ENCODE results near the gene PDGFA.

PDGFA gene

DNA sequence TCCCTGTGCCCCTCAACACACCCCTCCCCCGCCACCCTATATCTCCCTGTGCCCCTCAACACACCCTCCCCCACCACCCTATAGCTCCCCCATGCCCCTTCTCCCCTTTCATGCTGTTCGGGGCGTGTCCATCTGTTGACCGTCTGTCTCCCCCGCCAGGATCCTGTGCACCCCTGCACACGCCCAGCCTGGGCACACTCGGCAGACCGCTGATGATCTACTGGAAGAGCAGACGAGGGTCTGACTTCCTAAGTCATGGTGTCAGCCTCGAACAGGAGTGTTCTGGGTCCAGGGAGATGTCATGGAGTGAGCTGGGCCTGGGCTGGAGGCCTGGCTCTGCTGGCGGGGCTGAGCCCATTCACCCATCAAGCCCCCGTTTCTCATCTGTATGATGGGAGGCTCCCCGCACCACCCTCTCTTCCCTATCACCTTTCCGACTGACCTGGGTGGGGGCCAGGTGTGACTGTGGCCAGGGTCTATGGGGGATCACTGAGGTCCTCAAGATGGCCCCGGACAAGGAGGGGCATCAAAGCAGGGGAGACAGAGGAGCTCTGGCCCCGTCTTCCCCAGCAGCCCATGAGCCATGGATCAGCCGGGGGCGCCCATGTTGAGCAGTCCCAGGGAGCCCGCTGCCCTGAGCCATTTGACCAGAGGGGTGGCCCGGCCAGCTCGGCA is 48.3 kb downstream of the PDGFA start:
- no peak for DNase-seq

- no peak for DNase-seq
Measured at GRCh38 chr7:469563-469961, 50.1 kb downstream of the PDGFA start.

DNA sequence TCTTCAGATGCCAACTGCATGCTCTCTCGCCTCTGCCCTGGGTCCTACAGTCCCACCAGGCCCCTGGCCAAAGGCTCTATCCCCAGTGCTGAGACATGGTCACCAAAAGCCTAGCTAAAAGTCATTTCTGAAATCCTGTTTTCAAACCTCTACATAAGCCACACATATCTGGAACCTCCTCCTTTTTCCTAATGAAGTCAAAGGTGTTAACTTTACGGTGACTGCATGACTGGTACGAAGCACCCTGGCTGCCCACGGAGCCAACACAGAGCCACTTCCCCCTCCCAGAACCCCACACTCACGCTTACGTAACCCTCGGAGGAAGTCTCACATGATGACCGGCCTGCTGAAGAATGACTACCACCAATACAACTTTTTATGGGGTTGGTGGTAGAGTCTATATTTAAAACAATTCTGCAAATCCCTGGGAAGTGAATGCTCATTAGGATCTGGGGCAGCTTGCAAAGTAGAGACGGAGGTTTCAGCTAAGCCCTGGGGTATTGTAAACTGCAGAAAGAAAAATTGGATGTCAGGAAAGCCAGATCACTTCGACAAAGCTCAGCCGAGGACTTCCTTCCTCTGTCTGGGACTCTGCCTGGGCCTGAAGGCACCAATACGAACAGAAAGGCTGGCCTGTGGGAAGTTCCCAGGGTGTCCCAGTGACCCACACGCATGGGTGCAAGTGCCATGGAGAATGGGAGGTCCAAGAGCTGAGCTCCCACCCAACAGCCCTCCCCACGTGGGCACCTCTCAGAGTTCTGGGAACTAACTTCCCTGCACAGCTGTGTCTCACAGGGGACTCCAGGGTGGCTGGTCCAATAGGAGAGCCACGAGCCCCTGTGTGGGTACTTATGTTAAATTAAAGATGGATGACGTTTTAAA is 50.7 kb downstream of the PDGFA start:
- DNase-seq = no peak

DNA sequence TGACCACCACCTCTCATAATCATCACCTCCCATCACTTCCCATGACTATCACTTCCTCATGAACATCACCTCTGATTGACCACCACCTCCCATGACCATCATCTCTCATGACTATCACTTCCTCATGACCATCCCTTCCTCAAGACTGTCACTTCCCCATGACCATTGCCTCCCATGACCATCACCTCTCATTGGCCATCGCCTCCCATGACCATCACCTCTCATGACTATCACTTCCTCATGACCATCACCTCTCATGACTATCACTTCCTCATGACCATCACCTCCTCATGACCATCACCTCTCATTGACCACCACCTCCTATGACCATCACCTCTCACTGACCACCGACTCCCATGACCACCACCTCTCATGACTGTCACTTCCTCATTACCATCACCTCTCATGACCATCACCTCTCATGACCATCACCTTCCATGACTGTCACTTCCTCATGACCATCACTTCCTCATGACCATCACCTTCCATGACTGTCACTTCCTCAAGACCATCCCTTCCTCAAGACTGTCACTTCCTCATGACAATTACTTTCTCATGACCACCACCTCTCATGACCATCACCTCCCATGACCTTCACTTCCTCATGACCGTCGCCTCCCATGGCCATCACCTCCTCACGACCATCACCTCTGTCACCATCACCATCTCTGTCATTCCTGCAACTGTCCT is 51.6 kb downstream of the PDGFA start:
- no peak for DNase-seq

GRCh38 chr7:467393-467828 is 52.2 kb downstream of the PDGFA start:
- DNase-seq = no peak

- no peak for DNase-seq
Measured at GRCh38 chr7:466465-467191, 53.0 kb downstream of the PDGFA start.

DNA sequence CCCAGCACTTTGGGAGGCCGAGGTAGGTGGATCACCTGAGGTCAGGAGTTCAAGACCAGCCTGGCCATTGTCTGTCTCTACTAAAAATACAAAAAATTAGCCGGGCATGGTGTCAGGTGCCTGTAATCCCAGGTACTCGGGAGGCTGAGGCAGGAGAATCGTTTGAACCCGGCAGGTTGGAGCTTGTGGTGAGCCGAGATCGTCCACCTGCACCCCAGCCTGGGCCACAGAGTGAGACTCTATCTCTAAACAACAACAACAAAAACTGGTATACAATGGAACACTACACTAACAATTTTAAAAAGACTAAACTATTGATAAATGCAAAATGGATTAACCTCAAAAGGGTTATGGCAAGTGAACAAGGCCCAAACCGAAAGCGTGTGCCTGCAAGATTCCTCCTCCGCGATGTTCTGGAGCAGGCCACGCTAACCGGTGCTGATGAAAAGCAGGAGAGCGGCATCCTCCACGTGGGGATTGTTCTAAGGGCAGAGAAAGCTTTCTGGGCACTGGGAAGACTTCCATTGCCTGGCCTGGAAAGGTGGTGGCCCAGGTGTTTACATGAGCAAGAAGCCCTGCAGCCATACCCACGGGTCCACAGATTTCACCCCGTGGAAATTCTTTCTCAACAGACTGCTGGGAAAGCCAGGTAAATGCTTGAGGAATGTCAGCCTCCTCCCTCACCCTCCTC is 53.8 kb downstream of the PDGFA start:
- no peak for DNase-seq

DNA sequence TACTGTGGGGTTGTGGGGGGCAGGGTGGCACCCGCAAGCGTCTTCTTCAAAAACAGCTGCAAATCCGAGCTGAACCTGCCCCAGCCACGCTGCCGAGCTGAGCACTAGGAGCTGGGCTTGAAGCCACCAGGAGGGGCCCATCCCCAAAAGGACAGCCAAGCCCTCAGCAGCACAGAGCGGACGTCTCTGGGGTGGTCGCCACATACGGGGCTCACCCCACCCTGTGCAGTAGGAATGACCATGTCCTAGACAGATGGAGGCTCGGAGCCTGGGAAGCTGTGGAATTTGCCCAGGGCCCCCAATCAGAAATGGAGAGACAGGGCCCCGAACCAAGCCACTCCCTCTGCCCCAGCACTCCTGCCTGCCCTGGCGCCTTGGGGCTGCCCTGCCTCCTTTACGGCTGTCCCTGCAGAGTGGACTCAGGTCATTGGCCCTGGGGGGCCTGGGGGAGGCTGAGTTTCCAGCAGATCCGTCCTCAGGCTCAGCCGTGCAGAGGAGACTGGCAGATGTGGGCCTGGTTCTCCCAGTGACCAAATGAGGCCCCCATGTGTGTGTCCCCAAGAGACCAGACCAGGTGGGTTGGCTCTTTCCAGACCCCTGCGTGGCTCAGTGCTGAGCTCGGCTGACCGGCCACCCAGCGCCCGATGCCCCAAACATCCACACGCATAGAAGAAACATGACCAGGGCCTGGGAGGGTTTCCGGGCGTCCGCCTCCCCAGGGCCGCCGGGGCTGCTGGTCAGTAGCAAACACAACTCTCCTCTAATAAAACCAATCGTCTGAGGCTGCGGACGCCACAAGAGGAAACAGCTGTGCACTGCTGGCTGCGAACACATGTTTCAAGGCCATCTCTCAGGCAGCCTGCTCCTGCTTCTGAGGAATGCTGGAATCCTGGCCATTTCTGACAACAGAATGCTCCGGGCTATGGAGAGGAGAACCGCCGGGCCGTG is 54.9 kb downstream of the PDGFA start:
- DNase-seq = no peak

DNA sequence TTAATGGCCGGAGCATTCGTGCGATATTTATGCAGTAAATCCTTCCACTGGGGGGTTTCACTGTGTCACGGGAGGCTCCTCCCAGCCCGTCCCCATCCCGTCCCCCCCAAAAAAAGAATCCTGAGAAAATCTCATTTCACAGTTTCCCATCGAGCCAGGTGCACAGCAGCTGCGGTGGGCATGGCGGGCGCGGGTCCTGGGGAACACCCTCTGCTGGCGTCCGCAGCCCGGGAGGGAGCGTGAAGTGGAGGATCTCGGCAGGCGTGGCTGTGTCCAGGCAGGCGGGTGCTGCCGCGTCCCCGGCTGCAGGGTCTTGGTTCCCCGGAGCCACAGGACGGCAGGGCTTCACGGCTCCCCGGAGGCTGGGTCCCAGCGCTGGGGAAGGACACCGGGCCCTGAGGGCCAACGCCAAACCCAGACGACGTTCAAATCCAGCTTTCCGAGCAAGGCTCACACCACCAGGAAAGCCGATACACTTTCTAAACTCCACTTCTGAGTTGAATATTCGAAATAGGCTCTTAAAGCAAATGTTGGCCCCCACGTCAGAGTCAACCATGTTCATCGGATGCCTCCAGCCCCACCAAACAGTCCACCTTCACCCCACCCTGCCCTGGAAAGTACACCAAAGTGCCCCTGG is 55.7 kb downstream of the PDGFA start:
- DNase-seq = no peak

- DNase-seq = no peak
Measured at GRCh38 chr7:463362-463781, 56.3 kb downstream of the PDGFA start.

- DNase-seq = no peak
Measured at GRCh38 chr7:462173-463103, 57.2 kb downstream of the PDGFA start.

DNA sequence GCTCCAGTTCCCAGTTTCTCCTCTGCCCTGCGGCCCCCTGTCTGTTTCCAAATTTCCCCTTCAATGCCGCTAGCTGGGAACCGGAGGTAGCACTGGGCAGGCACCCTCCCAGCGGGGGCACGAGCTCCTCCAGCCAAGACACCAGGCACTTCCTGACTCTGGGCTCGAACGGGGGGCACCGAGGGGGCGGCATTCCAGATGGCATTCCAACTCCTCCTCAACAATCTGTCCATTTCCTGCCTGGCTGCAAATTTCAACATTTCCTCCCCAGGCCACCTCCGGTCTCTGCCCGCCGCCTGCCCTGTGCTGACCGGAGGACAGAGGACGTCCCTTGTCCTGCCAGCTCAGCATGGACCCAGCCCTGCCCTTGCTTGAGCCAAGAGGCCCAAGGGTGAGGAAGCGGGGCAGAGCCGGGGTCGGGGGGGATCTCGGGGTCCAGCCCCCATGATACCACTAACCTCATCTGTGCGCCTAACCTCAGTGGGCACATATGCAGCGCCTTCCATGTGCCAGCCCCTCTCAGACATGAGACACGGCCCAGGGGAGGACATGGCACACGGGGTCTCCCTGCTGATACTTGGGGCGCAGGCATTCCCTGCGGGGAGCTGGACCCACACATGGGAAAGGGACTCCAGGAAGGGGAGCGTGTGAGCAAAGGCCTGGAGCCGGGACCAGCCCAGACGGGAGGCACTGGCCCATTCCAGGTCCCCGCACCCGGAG is 58.0 kb downstream of the PDGFA start:
- no peak for DNase-seq

DNA sequence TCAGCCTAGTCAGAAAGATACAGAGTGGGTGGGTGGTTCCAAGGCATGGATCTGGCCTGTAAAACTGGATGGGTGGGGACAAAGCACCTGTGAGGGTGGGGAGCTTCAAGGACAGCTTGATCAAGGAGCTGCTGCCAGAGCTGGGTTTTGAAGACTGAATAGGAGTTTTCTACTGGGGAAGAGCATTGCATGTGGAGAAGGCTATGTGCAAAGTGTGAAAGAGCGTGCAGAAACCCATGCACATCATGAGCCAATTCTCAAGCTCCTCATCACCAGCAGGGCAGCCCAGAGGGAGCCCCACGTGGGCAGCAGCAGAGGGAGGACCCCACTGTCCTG is 58.6 kb downstream of the PDGFA start:
- DNase-seq = no peak

GRCh38 chr7:460374-461116 is 59.1 kb downstream of the PDGFA start:
- DNase-seq = no peak

DNA sequence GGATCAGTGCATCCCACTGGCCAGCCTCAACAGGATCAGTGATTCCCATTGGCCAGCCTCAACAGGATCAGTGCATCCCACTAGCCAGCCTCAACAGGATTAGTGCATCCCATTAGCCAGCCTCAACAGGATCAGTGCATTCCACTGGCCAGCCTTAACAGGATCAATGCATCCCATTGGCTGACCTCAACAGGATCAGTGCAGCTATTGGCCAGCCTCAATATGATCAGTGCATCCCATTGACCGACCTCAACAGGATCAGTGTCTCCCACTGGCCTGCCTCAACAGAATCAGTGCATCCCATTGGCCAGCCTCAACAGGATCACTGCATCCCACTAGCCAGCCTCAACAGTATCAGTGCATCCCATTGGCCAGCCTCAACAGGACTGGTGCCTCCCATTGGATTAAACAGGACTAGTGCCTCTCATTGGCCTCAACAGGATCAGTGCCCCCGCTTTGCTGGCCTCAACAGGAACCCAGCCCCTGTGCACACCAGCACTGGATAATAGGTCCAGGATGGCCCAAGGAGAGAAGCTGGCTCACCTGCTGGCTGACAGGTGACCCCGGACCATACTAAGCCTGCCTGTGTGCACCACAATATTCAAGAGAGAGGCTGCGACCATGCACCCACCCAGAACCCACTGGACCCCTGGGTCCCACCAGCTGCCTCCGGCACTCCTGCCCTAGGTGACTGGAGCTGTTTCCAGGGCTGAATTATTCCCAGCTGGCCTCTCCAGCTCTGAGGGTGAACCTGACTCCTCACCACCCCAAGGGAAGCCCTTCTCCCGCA is 59.9 kb downstream of the PDGFA start:
- no peak for DNase-seq

DNA sequence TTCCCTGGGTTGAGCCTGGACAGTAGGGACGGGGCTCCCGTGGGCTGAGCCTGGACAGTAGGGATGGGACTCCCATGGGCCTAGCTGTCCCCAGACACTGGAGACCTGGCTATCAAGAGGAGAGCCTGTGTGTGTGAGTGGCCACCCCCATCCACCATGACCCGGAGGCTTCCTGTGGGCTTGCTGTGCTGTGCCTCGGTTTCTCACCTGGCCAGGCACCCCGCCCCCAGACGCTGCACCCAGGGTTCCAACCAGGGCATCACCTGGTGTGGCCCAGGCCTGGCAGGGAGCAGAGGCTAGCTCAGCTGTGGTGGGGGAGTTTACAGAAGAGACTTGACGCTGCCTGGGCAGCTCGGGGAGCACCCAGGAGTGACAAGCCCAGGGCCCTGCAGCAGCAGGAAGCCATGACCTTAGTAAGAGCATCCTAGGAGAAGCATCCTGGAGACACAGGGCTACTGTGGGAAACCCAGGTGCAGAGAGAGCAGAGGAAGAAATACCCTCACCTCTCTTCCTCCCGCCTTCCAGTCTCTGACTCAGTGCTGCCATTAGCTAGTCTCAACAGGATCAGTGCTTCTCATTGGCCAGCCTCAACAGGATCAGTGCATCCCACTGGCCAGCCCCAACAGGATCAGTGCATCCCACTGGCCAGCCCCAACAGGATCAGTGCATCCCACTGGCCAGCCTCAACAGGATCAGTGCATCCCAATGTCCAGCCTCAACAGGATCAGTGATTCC is 61.0 kb downstream of the PDGFA start:
- DNase-seq = no peak

Measured in activated CD8-positive, alpha-beta memory T cell treated with anti-CD3 and anti-CD28 coated beads, Interleukin-2, amount 50 U/mL, for 48 hours (primary cell).